HG03064 (cell line): ENCODE data around the gene OR6P1.

Source experiments
- ATAC-seq: cut with Tn5 transposase; IDR thresholded peaks from one replicate; pipeline ENCODE4 v1.9.1; 2021; ENCODE audit warnings: low read depth; ENCODE audit not compliant: unreplicated experiment

Gene OR6P1

GRCh38 chr1:158570480-158570879 lies at the start of gene OR6P1:
Gene OR6P1, minus strand, starts transcription at chr1:158570580. Its CDS starts 6,976 bp downstream, at chr1:158563604.
- no peak for ATAC-seq

- ATAC-seq = no peak
Measured at GRCh38 chr1:158613764-158614163, 43.4 kb upstream of the OR6P1 start.

- no peak for ATAC-seq
Measured at GRCh38 chr1:158611916-158612315, 41.5 kb upstream of the OR6P1 start.

GRCh38 chr1:158607296-158607695 lies 36.9 kb upstream of the OR6P1 start:
- ATAC-seq = no peak

GRCh38 chr1:158604968-158605367 lies 34.6 kb upstream of the OR6P1 start, which contains the start of gene OR10Z1:
Gene OR10Z1, plus strand, starts transcription at chr1:158605268. Its CDS starts 1,171 bp downstream, at chr1:158606439.
- no peak for ATAC-seq

- ATAC-seq = no peak
Measured at GRCh38 chr1:158600735-158601134, 30.4 kb upstream of the OR6P1 start.

GRCh38 chr1:158586942-158587341 lies 16.6 kb upstream of the OR6P1 start:
- no peak for ATAC-seq

- no peak for ATAC-seq
Measured at GRCh38 chr1:158583962-158584361, 13.6 kb upstream of the OR6P1 start.

GRCh38 chr1:158579733-158580132 lies 9.4 kb upstream of the OR6P1 start, which contains the start of gene OR10X1:
Gene OR10X1, minus strand, starts transcription at chr1:158579899. Its CDS starts 0 bp downstream, at chr1:158579899.
- no peak for ATAC-seq

GRCh38 chr1:158577561-158577960 lies 7.2 kb upstream of the OR6P1 start:
- no peak for ATAC-seq

GRCh38 chr1:158572226-158572625 lies 1.8 kb upstream of the OR6P1 start:
- no peak for ATAC-seq

- ATAC-seq = no peak
Measured at GRCh38 chr1:158564608-158565007, 5.8 kb downstream of the OR6P1 start.

GRCh38 chr1:158563853-158564252 lies 6.5 kb downstream of the OR6P1 start:
- no peak for ATAC-seq

- no peak for ATAC-seq
Measured at GRCh38 chr1:158559696-158560095, 10.7 kb downstream of the OR6P1 start.

GRCh38 chr1:158554352-158554751 lies 16.0 kb downstream of the OR6P1 start, which contains the start of gene OR6Y1:
Gene OR6Y1, minus strand, starts transcription at chr1:158554405. Its CDS starts 6,300 bp downstream, at chr1:158548105.
- no peak for ATAC-seq

- ATAC-seq = no peak
Measured at GRCh38 chr1:158552296-158552695, 18.1 kb downstream of the OR6P1 start.

GRCh38 chr1:158547533-158547932 lies 22.8 kb downstream of the OR6P1 start:
- no peak for ATAC-seq

- no peak for ATAC-seq
Measured at GRCh38 chr1:158537609-158538008, 32.8 kb downstream of the OR6P1 start.

GRCh38 chr1:158534496-158534895 lies 35.9 kb downstream of the OR6P1 start:
- ATAC-seq = no peak

- ATAC-seq = no peak
Measured at GRCh38 chr1:158527190-158527815, 43.1 kb downstream of the OR6P1 start.

GRCh38 chr1:158521666-158522058 lies 48.7 kb downstream of the OR6P1 start:
- no peak for ATAC-seq

GRCh38 chr1:158520955-158521665 lies 49.3 kb downstream of the OR6P1 start:
- ATAC-seq = no peak
